ENCODE results near the gene HACE1. TPM values are rescaled to one million over a fixed set of nuclear protein-coding genes. Genes with fewer than 3 reads are reported as not detected.
"Not testable (repeated sequence)": the region's sequence is repeated elsewhere in the genome, so short reads cannot be mapped to it uniquely, and the experiment has no call there.

The HACE1 gene
- total and polyA plus RNA-seq, 2 experiments from 2014 or later: 6.9 to 14.5 TPM

GRCh38 chr6:104754788-104755409 is 104.8 kb downstream of the HACE1 start:
- TF ChIP-seq EZH2phosphoT487 (IDR thresholded peaks at IDR 0.05; ENCODE audit: low read depth, severe bottlenecking, unreplicated experiment) (no peak), CTCF (IDR thresholded peaks at IDR 0.05; ENCODE audit: poor library complexity) (no peak), EZH2 (IDR thresholded peaks at IDR 0.05; ENCODE audit: borderline replicate concordance) (no peak)
- Histone ChIP-seq H3K4me2 (no peak overlapping the region), H3K9me2 (replicated peaks; ENCODE audit: insufficient read depth) (no peaks in the 10 kb centered on the region), H3K27me3 (no peaks in the 10 kb centered on the region), H3K4me3 (no peak overlapping the region), H4K20me1 (ENCODE audit: insufficient read depth, poor library complexity, severe bottlenecking) (no peaks in the 10 kb centered on the region), H2AFZ (no peak overlapping the region), H3K79me2 (no peaks in the 10 kb centered on the region), H3K9me3 (ENCODE audit: low read depth) (peaks cover 11% of the 10 kb centered on the region), H3K36me3 (replicated peaks; ENCODE audit: insufficient read depth, low read depth) (no peaks in the 10 kb centered on the region), H3K4me1 (ENCODE audit: insufficient read depth) (no peaks in the 10 kb centered on the region), H3K27ac (no peak overlapping the region)
- no peak for DNase-seq (ENCODE audit: low spot score)
- 100% methylated on average over 1 of the region's 1 CpG for WGBS (ENCODE audit: low lambda C conversion rate, missing lambda C conversion rate)

GRCh38 chr6:104753251-104753650 is 106.5 kb downstream of the HACE1 start:
- 100% methylated on average over 2 of the region's 2 CpGs for WGBS (ENCODE audit: low lambda C conversion rate, missing lambda C conversion rate)
- Histone ChIP-seq H3K79me2 (no peaks in the 10 kb centered on the region), H2AFZ (no peak overlapping the region), H4K20me1 (ENCODE audit: insufficient read depth, poor library complexity, severe bottlenecking) (no peaks in the 10 kb centered on the region), H3K9me3 (ENCODE audit: low read depth) (peaks cover 11% of the 10 kb centered on the region), H3K4me3 (no peak overlapping the region), H3K27me3 (no peaks in the 10 kb centered on the region), H3K4me2 (no peak overlapping the region), H3K9me2 (replicated peaks; ENCODE audit: insufficient read depth) (no peaks in the 10 kb centered on the region), H3K27ac (no peak overlapping the region), H3K36me3 (replicated peaks; ENCODE audit: insufficient read depth, low read depth) (no peaks in the 10 kb centered on the region), H3K4me1 (ENCODE audit: insufficient read depth) (no peaks in the 10 kb centered on the region)
- no peak for DNase-seq (ENCODE audit: low spot score)
- no peak for TF ChIP-seq CTCF (IDR thresholded peaks at IDR 0.05; ENCODE audit: poor library complexity)
- no peak for TF ChIP-seq EZH2phosphoT487 (IDR thresholded peaks at IDR 0.05; ENCODE audit: low read depth, severe bottlenecking, unreplicated experiment)
- no peak for TF ChIP-seq EZH2 (IDR thresholded peaks at IDR 0.05; ENCODE audit: borderline replicate concordance)

GRCh38 chr6:104750449-104750848 is 109.3 kb downstream of the HACE1 start:
- Histone ChIP-seq H3K4me3 (no peak overlapping the region), H3K9me2 (replicated peaks; ENCODE audit: insufficient read depth) (no peaks in the 10 kb centered on the region), H3K4me1 (ENCODE audit: insufficient read depth) (no peaks in the 10 kb centered on the region), H3K27me3 (no peaks in the 10 kb centered on the region), H4K20me1 (ENCODE audit: insufficient read depth, poor library complexity, severe bottlenecking) (no peaks in the 10 kb centered on the region), H3K79me2 (no peaks in the 10 kb centered on the region), H2AFZ (no peak overlapping the region), H3K9me3 (ENCODE audit: low read depth) (peaks cover 5% of the 10 kb centered on the region), H3K4me2 (no peak overlapping the region), H3K36me3 (replicated peaks; ENCODE audit: insufficient read depth, low read depth) (no peaks in the 10 kb centered on the region), H3K27ac (no peak overlapping the region)
- WGBS (ENCODE audit: low lambda C conversion rate, missing lambda C conversion rate): 94% methylated on average over 2 of the region's 2 CpGs
- no peak for DNase-seq (ENCODE audit: low spot score)
- no peak for TF ChIP-seq CTCF (IDR thresholded peaks at IDR 0.05; ENCODE audit: poor library complexity)
- no peak for TF ChIP-seq EZH2 (IDR thresholded peaks at IDR 0.05; ENCODE audit: borderline replicate concordance)
- TF ChIP-seq EZH2phosphoT487 (IDR thresholded peaks at IDR 0.05; ENCODE audit: low read depth, severe bottlenecking, unreplicated experiment): no peak

- not testable (repeated sequence) for H3K27ac ChIP-seq; H3K27me3 ChIP-seq; DNase-seq (ENCODE audit: low spot score); H3K9me3 ChIP-seq (ENCODE audit: low read depth); H4K20me1 ChIP-seq (ENCODE audit: insufficient read depth, poor library complexity, severe bottlenecking); H3K79me2 ChIP-seq; H3K4me2 ChIP-seq; H2AFZ ChIP-seq; H3K36me3 ChIP-seq (replicated peaks; ENCODE audit: insufficient read depth, low read depth); H3K9me2 ChIP-seq (replicated peaks; ENCODE audit: insufficient read depth); H3K4me1 ChIP-seq (ENCODE audit: insufficient read depth); H3K4me3 ChIP-seq
- WGBS (ENCODE audit: low lambda C conversion rate, missing lambda C conversion rate): 97% methylated on average over 3 of the region's 3 CpGs
Observed at GRCh38 chr6:104739124-104739523, 120.6 kb downstream of the HACE1 start.

- H3K9me2 ChIP-seq (replicated peaks; ENCODE audit: insufficient read depth); H3K4me3 ChIP-seq; H2AFZ ChIP-seq; H3K79me2 ChIP-seq; H3K4me1 ChIP-seq (ENCODE audit: insufficient read depth); H3K27ac ChIP-seq; H3K9me3 ChIP-seq (ENCODE audit: low read depth); H3K4me2 ChIP-seq; H3K36me3 ChIP-seq (replicated peaks; ENCODE audit: insufficient read depth, low read depth); H4K20me1 ChIP-seq (ENCODE audit: insufficient read depth, poor library complexity, severe bottlenecking); DNase-seq (ENCODE audit: low spot score); H3K27me3 ChIP-seq: not testable (repeated sequence)
- 87% methylated on average over 16 of the region's 16 CpGs for WGBS (ENCODE audit: low lambda C conversion rate, missing lambda C conversion rate)
Observed at GRCh38 chr6:104737567-104737966, 122.2 kb downstream of the HACE1 start.
